ENCODE results near the gene TSPEAR.

- TF ChIP-seq EZH2phosphoT487 (conservative IDR thresholded peaks at IDR 0.05; ENCODE audit: low read length) (no peak), CTCF (IDR thresholded peaks at IDR 0.05; ENCODE audit: insufficient read depth, low read length, poor library complexity, severe bottlenecking) (no peak)
These were observed 27.9 kb upstream of the TSPEAR start for GRCh38 chr21:44739316-44739715.

Data from SU-DHL-6 (cell line).